Measurements from ENCODE around the gene EFNA3. TPM values are rescaled to one million over a fixed set of nuclear protein-coding genes. Genes with fewer than 3 reads are reported as not detected.

Gene EFNA3
- total and polyA plus RNA-seq, 2 donors (not counting 1 experiment from before 2014, with no cell fraction given), result 0.30 to 0.33 TPM

- Histone ChIP-seq H3K4me2 (ENCODE audit: extremely low read depth, insufficient read depth, low read length) (no peak overlapping the region), H3K27ac (ENCODE audit: insufficient read depth, low read length) (no peak overlapping the region), H3K4me1 (ENCODE audit: control insufficient read depth, extremely low read depth, insufficient read depth, low read length) (peaks cover 5% of the 10 kb centered on the region), H3K4me3 (replicated peaks in 1 of 4; ENCODE audit: control extremely low read depth in 1 of 4, insufficient read depth in 1 of 4, low read depth in 3 of 4, low read length in 4 of 4) (no peak overlapping the region), H3K36me3 (ENCODE audit: control insufficient read depth, insufficient read depth, low read length) (no peaks in the 10 kb centered on the region), H3K27me3 (ENCODE audit: control insufficient read depth, insufficient read depth, low read length) (peaks cover 27% of the 10 kb centered on the region), H3K9me3 (ENCODE audit: control insufficient read depth, insufficient read depth, low read depth, low read length) (no peaks in the 10 kb centered on the region), H3K9ac (ENCODE audit: insufficient read depth, low read length) (no peak overlapping the region), H3K79me2 (ENCODE audit: control insufficient read depth, insufficient read depth, low read length) (no peaks in the 10 kb centered on the region), H4K20me1 (ENCODE audit: control insufficient read depth, extremely low read depth, insufficient read depth, low read length) (no peaks in the 10 kb centered on the region), H2AFZ (ENCODE audit: low read length) (no peak overlapping the region)
- no peak for DNase-seq (ENCODE audit: low read depth in 2 of 2)
- no peak for TF ChIP-seq EZH2 (IDR thresholded peaks at IDR 0.05; ENCODE audit: low read length, missing control alignments)
- no peak for TF ChIP-seq CTCF (conservative IDR thresholded peaks at IDR 0.05 in 1 of 2, IDR thresholded peaks at IDR 0.05 in 1 of 2; ENCODE audit: low read depth in 1 of 2, low read length in 2 of 2)
Observed at GRCh38 chr1:155072531-155073289, 5.9 kb upstream of the EFNA3 start.

DNA sequence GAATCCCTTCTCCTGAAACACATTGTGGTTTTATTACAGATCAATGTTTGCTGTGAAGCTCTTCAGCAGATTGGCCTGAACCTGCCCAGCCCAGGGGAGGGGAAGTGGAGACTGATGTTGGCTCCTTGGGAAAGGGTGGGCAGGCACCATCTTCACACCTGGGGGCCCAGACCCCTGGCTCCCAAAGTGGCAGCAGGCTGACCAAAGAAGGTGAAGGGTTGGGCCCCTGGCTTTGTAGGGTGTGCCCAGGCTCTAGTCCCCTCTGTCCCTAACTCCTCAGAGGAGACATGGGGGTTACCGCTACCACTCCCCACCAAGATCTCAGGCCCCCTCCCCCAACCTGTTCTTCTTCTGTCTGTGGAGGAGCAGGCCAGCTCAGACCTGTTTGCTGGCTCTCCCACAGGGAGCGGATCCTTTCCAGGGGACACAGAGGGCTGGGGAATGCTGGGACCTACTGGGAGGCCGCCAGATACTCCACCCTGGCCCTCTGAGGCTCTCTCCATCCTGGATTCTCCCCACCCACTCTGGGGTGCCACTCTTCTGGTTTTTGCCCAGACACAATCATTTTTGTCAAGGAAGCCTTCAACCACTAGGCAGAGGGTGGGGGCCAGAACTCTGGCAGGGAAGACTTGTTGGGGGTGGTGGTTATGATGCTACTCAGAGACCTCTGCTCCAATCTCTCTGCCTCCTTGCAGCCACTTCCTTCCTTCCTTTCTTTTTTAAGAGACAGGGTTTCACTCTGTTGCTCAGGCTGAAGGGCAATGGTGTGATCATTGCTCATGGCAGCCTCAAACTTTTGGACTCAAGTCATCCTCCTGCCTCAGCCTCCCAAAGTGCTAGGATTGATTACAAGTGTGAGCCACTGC, 5.0 kb upstream of the EFNA3 start:
- no peak overlapping the region for H3K4me2 ChIP-seq (ENCODE audit: extremely low read depth, insufficient read depth, low read length)
- no peak for TF ChIP-seq CTCF (conservative IDR thresholded peaks at IDR 0.05 in 1 of 2, IDR thresholded peaks at IDR 0.05 in 1 of 2; ENCODE audit: low read depth in 1 of 2, low read length in 2 of 2)
- TF ChIP-seq EZH2 (IDR thresholded peaks at IDR 0.05; ENCODE audit: low read length, missing control alignments), result no peak

DNA sequence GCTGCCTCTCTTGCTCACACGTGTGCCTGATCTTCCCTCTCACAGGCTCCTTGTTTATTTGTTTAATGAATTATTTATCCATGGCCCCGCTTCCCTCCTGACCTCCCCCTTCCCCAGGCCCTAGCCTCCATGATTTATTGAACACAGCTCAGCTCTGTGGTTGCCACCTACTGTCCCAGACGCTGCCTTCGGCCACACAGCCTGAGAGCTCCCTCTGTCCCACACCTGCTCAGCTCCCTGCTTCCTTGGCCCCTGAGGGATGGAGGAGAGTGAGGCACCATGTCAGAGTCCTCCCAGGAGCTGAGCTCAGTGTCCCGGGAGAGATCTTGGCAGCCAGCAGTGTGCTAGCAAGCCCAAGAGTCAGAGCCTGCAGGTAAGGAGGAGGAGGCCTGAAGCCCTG, 3.1 kb upstream of the EFNA3 start:
- Histone ChIP-seq H2AFZ (ENCODE audit: low read length) (no peak overlapping the region), H3K4me1 (ENCODE audit: control insufficient read depth, extremely low read depth, insufficient read depth, low read length) (peaks cover 2% of the 10 kb centered on the region), H3K79me2 (ENCODE audit: control insufficient read depth, insufficient read depth, low read length) (no peaks in the 10 kb centered on the region), H3K9ac (ENCODE audit: insufficient read depth, low read length) (no peak overlapping the region), H3K27ac (ENCODE audit: insufficient read depth, low read length) (no peak overlapping the region), H3K9me3 (ENCODE audit: control insufficient read depth, insufficient read depth, low read depth, low read length) (no peaks in the 10 kb centered on the region), H3K4me3 (replicated peaks in 1 of 4; ENCODE audit: control extremely low read depth in 1 of 4, insufficient read depth in 1 of 4, low read depth in 3 of 4, low read length in 4 of 4) (no peak overlapping the region), H3K27me3 (ENCODE audit: control insufficient read depth, insufficient read depth, low read length) (peaks cover 51% of the 10 kb centered on the region), H3K36me3 (ENCODE audit: control insufficient read depth, insufficient read depth, low read length) (no peaks in the 10 kb centered on the region), H3K4me2 (ENCODE audit: extremely low read depth, insufficient read depth, low read length) (no peak overlapping the region), H4K20me1 (ENCODE audit: control insufficient read depth, extremely low read depth, insufficient read depth, low read length) (no peaks in the 10 kb centered on the region)
- TF ChIP-seq EZH2 (IDR thresholded peaks at IDR 0.05; ENCODE audit: low read length, missing control alignments) (no peak), CTCF (conservative IDR thresholded peaks at IDR 0.05 in 1 of 2, IDR thresholded peaks at IDR 0.05 in 1 of 2; ENCODE audit: low read depth in 1 of 2, low read length in 2 of 2) (no peak)
- DNase-seq (ENCODE audit: low read depth in 2 of 2), result no peak

More for the DNA sequence above, 5.0 kb upstream of the EFNA3 start:
- Histone ChIP-seq H4K20me1 (ENCODE audit: control insufficient read depth, extremely low read depth, insufficient read depth, low read length) (no peaks in the 10 kb centered on the region), H3K9me3 (ENCODE audit: control insufficient read depth, insufficient read depth, low read depth, low read length) (no peaks in the 10 kb centered on the region), H3K4me1 (ENCODE audit: control insufficient read depth, extremely low read depth, insufficient read depth, low read length) (peaks cover 5% of the 10 kb centered on the region), H2AFZ (ENCODE audit: low read length) (no peak overlapping the region), H3K4me3 (replicated peaks in 1 of 4; ENCODE audit: control extremely low read depth in 1 of 4, insufficient read depth in 1 of 4, low read depth in 3 of 4, low read length in 4 of 4) (no peak overlapping the region), H3K9ac (ENCODE audit: insufficient read depth, low read length) (no peak overlapping the region), H3K27me3 (ENCODE audit: control insufficient read depth, insufficient read depth, low read length) (peaks cover 34% of the 10 kb centered on the region), H3K27ac (ENCODE audit: insufficient read depth, low read length) (no peak overlapping the region), H3K36me3 (ENCODE audit: control insufficient read depth, insufficient read depth, low read length) (no peaks in the 10 kb centered on the region), H3K79me2 (ENCODE audit: control insufficient read depth, insufficient read depth, low read length) (no peaks in the 10 kb centered on the region)
- no peak for DNase-seq (ENCODE audit: low read depth in 2 of 2)
